MG63 (cell line): ENCODE results near the gene ST7. TPM values are rescaled to one million over a fixed set of nuclear protein-coding genes. Genes with fewer than 3 reads are reported as not detected.

Experiments used
- DNase-seq: peaks from one replicate; pipeline ENCODE4 v3.0.0-alpha.2; 2020
- H3K27me3 ChIP-seq: fragments of 250-450 bp; sonication (Bioruptor Pico); 2 replicates; pipeline ENCODE4 v1.5.1; 2020; ENCODE audit warnings: mild to moderate bottlenecking, moderate library complexity
- H3K36me3 ChIP-seq: fragments of 250-450 bp; sonication (Bioruptor Pico); 2 replicates; pipeline ENCODE4 v1.5.1; 2020; ENCODE audit warnings: mild to moderate bottlenecking, moderate library complexity
- H3K4me3 ChIP-seq: fragments of 250-450 bp; sonication (Bioruptor Pico); 2 replicates; pipeline ENCODE4 v1.5.1; 2020; ENCODE audit warnings: mild to moderate bottlenecking, moderate library complexity
- H3K9me3 ChIP-seq: fragments of 250-450 bp; sonication (Bioruptor Pico); 2 replicates; pipeline ENCODE4 v1.5.1; 2020; ENCODE audit warnings: mild to moderate bottlenecking, moderate library complexity
- total RNA-seq: library from RNA; depleted of rRNA; stranded (reverse); fragments of >200 nt; shearing (Covaris generic); gene quantifications from 2 replicates; pipeline ENCODE4 v1.2.3, GENCODE V29; 2014; ENCODE audit warnings: low replicate concordance; rRNA removed

The ST7 gene
- total RNA-seq, 1 experiment from 2014 or later: 14.4 TPM

- no peak for DNase-seq
- Histone ChIP-seq H3K27me3 (no peaks in the 10 kb centered on the region), H3K4me3 (no peak overlapping the region), H3K36me3 (no peaks in the 10 kb centered on the region), H3K9me3 (no peaks in the 10 kb centered on the region)
Measured at GRCh38 chr7:117269417-117269816, 316.1 kb downstream of the ST7 start.

GRCh38 chr7:117269886-117270285 lies 316.6 kb downstream of the ST7 start:
- H3K9me3 ChIP-seq: no peaks in the 10 kb centered on the region
- H3K4me3 ChIP-seq: no peak overlapping the region
- H3K27me3 ChIP-seq: no peaks in the 10 kb centered on the region
- no peak for DNase-seq
- H3K36me3 ChIP-seq: no peaks in the 10 kb centered on the region

- Histone ChIP-seq H3K36me3 (no peaks in the 10 kb centered on the region), H3K27me3 (no peaks in the 10 kb centered on the region), H3K9me3 (no peaks in the 10 kb centered on the region), H3K4me3 (no peak overlapping the region)
- DNase-seq: no peak
Measured at GRCh38 chr7:117270371-117270770, 317.1 kb downstream of the ST7 start.

- Histone ChIP-seq H3K27me3 (no peaks in the 10 kb centered on the region), H3K36me3 (no peaks in the 10 kb centered on the region), H3K9me3 (no peaks in the 10 kb centered on the region), H3K4me3 (no peak overlapping the region)
- DNase-seq: no peak
Measured at GRCh38 chr7:117271566-117271965, 318.3 kb downstream of the ST7 start.

GRCh38 chr7:117272017-117272759 lies 318.9 kb downstream of the ST7 start:
- DNase-seq: no peak
- H3K4me3 ChIP-seq: no peak overlapping the region
- no peaks in the 10 kb centered on the region for H3K36me3 ChIP-seq
- H3K27me3 ChIP-seq: no peaks in the 10 kb centered on the region
- H3K9me3 ChIP-seq: no peaks in the 10 kb centered on the region

GRCh38 chr7:117273325-117273724 lies 320.0 kb downstream of the ST7 start:
- Histone ChIP-seq H3K9me3 (no peaks in the 10 kb centered on the region), H3K27me3 (no peaks in the 10 kb centered on the region), H3K36me3 (no peaks in the 10 kb centered on the region), H3K4me3 (no peak overlapping the region)
- DNase-seq: no peak

GRCh38 chr7:117273814-117274225 lies 320.5 kb downstream of the ST7 start:
- H3K9me3 ChIP-seq: no peaks in the 10 kb centered on the region
- no peak overlapping the region for H3K4me3 ChIP-seq
- H3K27me3 ChIP-seq: no peaks in the 10 kb centered on the region
- no peaks in the 10 kb centered on the region for H3K36me3 ChIP-seq
- DNase-seq: no peak

- H3K9me3 ChIP-seq: no peaks in the 10 kb centered on the region
- no peak overlapping the region for H3K4me3 ChIP-seq
- no peak for DNase-seq
Measured at GRCh38 chr7:117274951-117275350, 321.6 kb downstream of the ST7 start.

GRCh38 chr7:117277576-117277975 lies 324.3 kb downstream of the ST7 start:
- Histone ChIP-seq H3K4me3 (no peak overlapping the region), H3K36me3 (no peaks in the 10 kb centered on the region), H3K9me3 (no peaks in the 10 kb centered on the region), H3K27me3 (no peaks in the 10 kb centered on the region)
- no peak for DNase-seq

More at GRCh38 chr7:117274951-117275350, 321.6 kb downstream of the ST7 start:
- H3K27me3 ChIP-seq: no peaks in the 10 kb centered on the region
- no peaks in the 10 kb centered on the region for H3K36me3 ChIP-seq

- Histone ChIP-seq H3K27me3 (no peaks in the 10 kb centered on the region), H3K36me3 (no peaks in the 10 kb centered on the region), H3K9me3 (no peaks in the 10 kb centered on the region), H3K4me3 (no peak overlapping the region)
- no peak for DNase-seq
Measured at GRCh38 chr7:117278040-117278439, 324.7 kb downstream of the ST7 start.

GRCh38 chr7:117279203-117279602 lies 325.9 kb downstream of the ST7 start:
- Histone ChIP-seq H3K27me3 (no peaks in the 10 kb centered on the region), H3K4me3 (no peak overlapping the region), H3K36me3 (no peaks in the 10 kb centered on the region), H3K9me3 (no peaks in the 10 kb centered on the region)
- no peak for DNase-seq

Other genes starting within 250 kb of the ST7 start
- 104 and 168 TPM in 2 replicates for gene CAPZA2, start 90.9 kb upstream of the ST7 start, total RNA-seq